ENCODE data around the gene GAST. TPM values are rescaled to one million over a fixed set of nuclear protein-coding genes. Genes with fewer than 3 reads are reported as not detected.
A peak's percentile ranks its signal among the peaks of the same experiment; 100 is the strongest.

Gene GAST, protein sequence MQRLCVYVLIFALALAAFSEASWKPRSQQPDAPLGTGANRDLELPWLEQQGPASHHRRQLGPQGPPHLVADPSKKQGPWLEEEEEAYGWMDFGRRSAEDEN
- total RNA-seq, result not detected

DNA sequence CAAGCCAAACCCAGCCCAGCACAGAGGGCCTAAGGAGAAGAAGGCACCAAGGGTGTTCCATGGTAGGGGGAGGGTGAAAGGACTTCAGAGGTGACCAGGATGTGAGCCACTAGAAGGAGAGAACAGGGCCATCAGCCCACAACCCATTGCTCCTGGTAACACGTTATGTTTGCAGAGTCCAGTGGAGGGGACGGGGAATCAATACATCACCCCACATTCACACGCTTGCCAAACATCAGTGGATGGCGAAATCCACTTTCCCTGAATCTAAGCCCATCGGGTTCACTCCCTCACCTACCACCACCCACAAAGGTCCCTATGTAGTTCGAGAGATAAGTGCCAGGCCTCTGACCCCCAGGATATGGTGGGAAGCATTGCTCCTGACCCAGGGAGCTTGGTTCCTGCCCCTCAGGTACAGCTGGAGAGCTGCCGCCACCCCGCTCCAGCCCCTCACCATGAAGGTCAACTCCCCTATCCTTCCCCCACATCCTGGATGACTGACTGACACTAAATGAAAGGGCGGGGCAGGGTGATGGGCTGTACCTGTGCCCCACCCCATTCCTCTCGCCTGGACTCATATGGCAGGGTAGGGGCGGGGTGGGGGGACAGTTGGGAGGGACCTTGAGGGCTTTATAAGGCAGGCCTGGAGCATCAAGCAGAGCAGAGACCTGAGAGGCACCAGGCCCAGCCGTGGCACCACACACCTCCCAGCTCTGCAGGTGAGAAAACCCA is at the start of gene GAST:
GAST (plus strand) TSS at position 663 of the 732 bp plus-strand sequence. CDS start 3,106 bp downstream, outside the sequence.
- Histone ChIP-seq H3K9me3 (ENCODE audit: control insufficient read depth in 3 of 3, low read length in 3 of 3) (no peaks in the 10 kb centered on the region), H3K9ac (ENCODE audit: low read depth in 1 of 3, low read length in 3 of 3) (no peak within 1 kb of the TSS), H3K27me3 (ENCODE audit: control insufficient read depth in 3 of 3, insufficient read depth in 3 of 3, low read length in 3 of 3) (peaks cover 0 to 3% (median 0%) of the 10 kb centered on the region in 3 donors), H3K36me3 (ENCODE audit: control insufficient read depth in 3 of 3, insufficient read depth in 3 of 3, low read length in 3 of 3) (no peaks in the 10 kb centered on the region), H3K4me1 (ENCODE audit: control insufficient read depth in 3 of 3, insufficient read depth in 3 of 3, low read length in 3 of 3) (no peaks in the 10 kb centered on the region), H3K4me3 (ENCODE audit: low read length in 3 of 3) (no peak within 1 kb of the TSS), H3K27ac (ENCODE audit: low read depth, low read length) (no peak within 1 kb of the TSS)

DNA sequence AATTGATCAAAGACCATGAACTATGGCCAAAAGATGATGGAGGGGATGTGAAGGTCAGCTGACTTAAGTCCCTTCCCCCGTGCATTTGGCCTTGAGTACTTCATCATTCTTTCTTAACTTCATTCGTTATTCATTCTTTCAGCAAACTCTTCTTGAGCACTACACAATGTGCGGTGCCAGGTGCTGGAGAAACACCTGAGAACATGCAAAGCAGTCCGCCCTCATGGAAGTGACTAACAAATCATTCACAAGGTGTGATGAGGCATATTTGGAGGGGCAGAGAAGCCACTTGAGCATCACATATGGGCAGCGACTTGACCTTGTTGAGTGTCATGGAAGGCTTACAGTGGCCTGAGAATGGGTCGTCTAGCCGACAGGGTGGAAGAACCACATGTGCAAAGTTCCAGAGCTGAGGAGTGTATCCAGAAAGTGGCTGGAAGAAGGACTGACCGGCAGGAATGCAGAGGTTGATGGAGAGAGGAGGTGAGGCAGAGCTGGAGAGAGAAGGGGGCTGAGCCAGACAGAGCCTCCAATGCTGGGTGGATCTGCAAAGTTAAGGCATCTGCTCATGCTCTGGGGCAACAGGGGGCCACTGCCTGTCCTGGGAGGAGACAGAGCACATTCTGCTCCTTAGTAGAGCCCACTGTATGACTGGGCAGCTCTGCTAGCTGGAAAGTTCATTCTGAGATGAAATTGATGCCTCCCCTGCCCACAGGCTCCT is 48.5 kb upstream of the GAST start:
- H3K36me3 ChIP-seq (ENCODE audit: control insufficient read depth in 3 of 3, insufficient read depth in 3 of 3, low read length in 3 of 3), result no peaks in the 10 kb centered on the region
- H3K4me1 ChIP-seq (ENCODE audit: control insufficient read depth in 3 of 3, insufficient read depth in 3 of 3, low read length in 3 of 3), result peaks cover 8 to 25% (median 18%) of the 10 kb centered on the region in 3 donors
- H3K9ac ChIP-seq (ENCODE audit: low read depth in 1 of 3, low read length in 3 of 3), result no peak overlapping the region
- no peaks in the 10 kb centered on the region for H3K27me3 ChIP-seq (ENCODE audit: control insufficient read depth in 3 of 3, insufficient read depth in 3 of 3, low read length in 3 of 3)
- H3K27ac ChIP-seq (ENCODE audit: low read depth, low read length), result no peak overlapping the region
- H3K9me3 ChIP-seq (ENCODE audit: control insufficient read depth in 3 of 3, low read length in 3 of 3), result no peaks in the 10 kb centered on the region
- no peak overlapping the region for H3K4me3 ChIP-seq (ENCODE audit: low read length in 3 of 3)

DNA sequence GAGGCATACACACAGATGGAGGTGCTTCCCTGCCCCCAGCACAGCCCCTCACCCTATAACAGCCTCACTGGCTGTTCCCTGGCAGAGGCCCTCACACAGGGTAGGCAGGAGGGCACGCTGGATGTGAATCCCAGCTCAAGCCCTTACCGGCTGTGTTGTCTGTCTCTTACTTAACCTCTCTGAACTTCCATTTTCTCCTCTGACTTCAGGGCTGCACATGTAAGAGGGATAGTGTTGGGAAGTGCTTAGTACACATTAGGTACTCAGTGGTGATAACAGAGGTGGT is 48.0 kb upstream of the GAST start:
- H3K9me3 ChIP-seq (ENCODE audit: control insufficient read depth in 3 of 3, low read length in 3 of 3), result no peaks in the 10 kb centered on the region
- no peaks in the 10 kb centered on the region for H3K36me3 ChIP-seq (ENCODE audit: control insufficient read depth in 3 of 3, insufficient read depth in 3 of 3, low read length in 3 of 3)

DNA sequence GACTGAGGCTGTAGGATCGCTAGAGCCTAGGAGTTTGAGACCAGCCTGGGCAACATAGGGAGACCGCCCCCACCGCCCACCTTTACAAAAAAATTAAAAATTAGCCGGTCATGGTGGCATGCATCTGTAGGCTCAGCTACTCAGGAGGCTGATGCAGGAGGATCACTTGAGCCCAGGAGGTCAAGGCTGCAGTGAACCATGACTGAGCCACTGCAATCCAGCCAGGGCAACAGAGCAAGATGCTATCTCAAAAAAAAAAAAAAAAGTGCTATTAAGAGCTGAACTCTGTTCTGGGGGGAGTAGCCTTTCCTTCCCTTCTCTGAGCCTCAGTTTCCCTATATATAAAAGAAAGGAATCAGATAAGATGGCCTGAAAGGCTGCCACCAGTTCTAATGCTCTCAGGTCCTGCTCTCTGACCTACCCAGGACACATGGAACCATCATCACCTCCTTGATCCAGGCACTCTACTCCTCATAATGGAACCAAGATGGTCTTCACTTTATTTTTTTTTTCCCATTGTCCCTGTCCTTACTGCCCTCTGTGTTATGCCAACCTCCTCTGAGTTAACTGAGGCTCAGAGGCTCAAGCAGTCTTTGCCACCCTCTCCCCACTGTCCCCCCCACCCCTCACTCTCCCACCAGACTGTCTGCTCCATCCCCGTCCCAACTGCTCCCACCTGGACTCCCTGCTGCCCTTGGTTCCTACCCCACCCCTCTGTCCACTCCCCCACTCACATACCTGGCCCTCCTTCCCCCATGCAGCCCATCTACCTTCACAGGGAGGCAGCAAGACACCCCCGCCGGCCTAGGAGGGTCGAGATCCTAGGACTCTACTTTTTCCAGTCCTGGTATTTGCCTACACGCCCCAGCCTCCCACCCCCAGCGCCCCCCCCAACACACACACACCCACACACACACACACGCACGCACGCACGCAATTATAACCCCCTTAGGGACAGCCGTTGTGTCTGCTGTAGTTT is 47.3 kb upstream of the GAST start:
- Histone ChIP-seq H3K4me3 (ENCODE audit: low read length in 3 of 3) (peak overlapping the region; percentile 64 to 85 (median 81)), H3K27ac (ENCODE audit: low read depth, low read length) (no peak overlapping the region), H3K36me3 (ENCODE audit: control insufficient read depth in 3 of 3, insufficient read depth in 3 of 3, low read length in 3 of 3) (no peaks in the 10 kb centered on the region), H3K9ac (ENCODE audit: low read depth in 1 of 3, low read length in 3 of 3) (peak overlapping the region; percentile 61 to 90 (median 67)), H3K4me1 (ENCODE audit: control insufficient read depth in 3 of 3, insufficient read depth in 3 of 3, low read length in 3 of 3) (peaks cover 8 to 25% (median 18%) of the 10 kb centered on the region in 3 donors), H3K9me3 (ENCODE audit: control insufficient read depth in 3 of 3, low read length in 3 of 3) (no peaks in the 10 kb centered on the region), H3K27me3 (ENCODE audit: control insufficient read depth in 3 of 3, insufficient read depth in 3 of 3, low read length in 3 of 3) (no peaks in the 10 kb centered on the region)

More for the DNA sequence above, 48.0 kb upstream of the GAST start:
- Histone ChIP-seq H3K9ac (ENCODE audit: low read depth in 1 of 3, low read length in 3 of 3) (no peak overlapping the region), H3K27me3 (ENCODE audit: control insufficient read depth in 3 of 3, insufficient read depth in 3 of 3, low read length in 3 of 3) (no peaks in the 10 kb centered on the region), H3K27ac (ENCODE audit: low read depth, low read length) (no peak overlapping the region), H3K4me3 (ENCODE audit: low read length in 3 of 3) (no peak overlapping the region), H3K4me1 (ENCODE audit: control insufficient read depth in 3 of 3, insufficient read depth in 3 of 3, low read length in 3 of 3) (peaks cover 8 to 25% (median 18%) of the 10 kb centered on the region in 3 donors)

DNA sequence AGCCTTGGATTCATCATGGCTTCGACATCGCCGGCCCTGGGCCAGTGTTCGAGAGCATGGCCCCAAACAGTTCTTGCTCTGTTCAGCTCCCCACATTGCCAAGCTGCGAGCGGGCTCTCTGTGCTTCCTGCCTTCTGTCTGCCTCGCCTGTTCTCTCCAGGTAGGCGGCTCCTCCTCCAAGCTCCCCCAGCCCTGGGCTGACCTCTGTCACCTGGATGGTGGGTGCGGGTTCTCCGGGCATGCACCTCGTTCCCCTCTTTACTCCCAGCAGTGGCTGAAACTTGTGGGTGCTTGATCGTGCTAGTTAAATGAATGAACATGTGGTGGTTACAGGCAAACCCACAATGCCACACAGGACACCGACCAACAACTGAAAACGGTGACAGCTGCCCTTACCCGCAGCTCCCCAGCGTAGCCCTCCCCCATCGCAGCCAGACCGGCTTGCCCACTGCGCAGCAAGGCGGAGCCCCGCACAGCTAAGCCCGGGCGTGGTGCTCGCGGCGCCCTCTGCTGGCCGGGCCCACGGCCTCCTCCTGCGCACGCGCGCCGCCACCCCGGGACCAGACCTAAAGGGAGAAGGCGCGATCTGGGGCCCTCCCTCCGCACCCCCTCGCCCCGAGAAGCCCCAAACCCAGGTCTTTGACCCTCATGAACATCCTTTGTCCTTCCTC is 46.4 kb upstream of the GAST start:
- peak overlapping the region; percentile 49 for H3K27ac ChIP-seq (ENCODE audit: low read depth, low read length)
- no peaks in the 10 kb centered on the region for H3K36me3 ChIP-seq (ENCODE audit: control insufficient read depth in 3 of 3, insufficient read depth in 3 of 3, low read length in 3 of 3)
- peak overlapping the region; percentile 64 to 85 (median 81) for H3K4me3 ChIP-seq (ENCODE audit: low read length in 3 of 3)
- H3K27me3 ChIP-seq (ENCODE audit: control insufficient read depth in 3 of 3, insufficient read depth in 3 of 3, low read length in 3 of 3), result no peaks in the 10 kb centered on the region
- H3K4me1 ChIP-seq (ENCODE audit: control insufficient read depth in 3 of 3, insufficient read depth in 3 of 3, low read length in 3 of 3), result peaks cover 8 to 19% (median 18%) of the 10 kb centered on the region in 3 donors
- H3K9me3 ChIP-seq (ENCODE audit: control insufficient read depth in 3 of 3, low read length in 3 of 3), result no peaks in the 10 kb centered on the region
- H3K9ac ChIP-seq (ENCODE audit: low read depth in 1 of 3, low read length in 3 of 3), result peak overlapping the region; percentile 61 to 90 (median 67)

DNA sequence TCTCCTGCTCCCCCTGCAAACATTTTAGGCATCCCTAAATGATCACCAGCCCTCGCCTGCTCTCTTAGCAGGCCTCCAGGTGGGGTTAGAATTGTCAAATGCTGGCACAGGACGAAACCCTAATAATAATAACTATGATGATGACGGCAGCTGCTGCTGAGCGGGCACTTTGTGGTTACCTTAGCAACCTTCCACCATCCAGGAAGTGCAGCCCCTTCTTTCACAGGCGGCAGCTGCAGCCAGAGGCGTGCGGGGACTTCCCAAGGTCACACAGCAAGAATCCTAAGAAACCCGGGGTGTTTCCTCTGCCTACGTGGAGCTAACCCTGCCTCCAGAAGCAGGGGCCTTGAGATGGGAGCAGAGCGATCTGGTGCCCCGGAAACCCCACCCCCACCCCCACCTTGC is 45.9 kb upstream of the GAST start:
- Histone ChIP-seq H3K4me1 (ENCODE audit: control insufficient read depth in 3 of 3, insufficient read depth in 3 of 3, low read length in 3 of 3) (peaks cover 8 to 19% (median 18%) of the 10 kb centered on the region in 3 donors), H3K9ac (ENCODE audit: low read depth in 1 of 3, low read length in 3 of 3) (peak overlapping the region; percentile 61 to 90 (median 67)), H3K27ac (ENCODE audit: low read depth, low read length) (peak overlapping the region; percentile 49), H3K4me3 (ENCODE audit: low read length in 3 of 3) (peak overlapping the region; percentile 64 to 85 (median 81)), H3K9me3 (ENCODE audit: control insufficient read depth in 3 of 3, low read length in 3 of 3) (no peaks in the 10 kb centered on the region), H3K27me3 (ENCODE audit: control insufficient read depth in 3 of 3, insufficient read depth in 3 of 3, low read length in 3 of 3) (no peaks in the 10 kb centered on the region), H3K36me3 (ENCODE audit: control insufficient read depth in 3 of 3, insufficient read depth in 3 of 3, low read length in 3 of 3) (no peaks in the 10 kb centered on the region)

DNA sequence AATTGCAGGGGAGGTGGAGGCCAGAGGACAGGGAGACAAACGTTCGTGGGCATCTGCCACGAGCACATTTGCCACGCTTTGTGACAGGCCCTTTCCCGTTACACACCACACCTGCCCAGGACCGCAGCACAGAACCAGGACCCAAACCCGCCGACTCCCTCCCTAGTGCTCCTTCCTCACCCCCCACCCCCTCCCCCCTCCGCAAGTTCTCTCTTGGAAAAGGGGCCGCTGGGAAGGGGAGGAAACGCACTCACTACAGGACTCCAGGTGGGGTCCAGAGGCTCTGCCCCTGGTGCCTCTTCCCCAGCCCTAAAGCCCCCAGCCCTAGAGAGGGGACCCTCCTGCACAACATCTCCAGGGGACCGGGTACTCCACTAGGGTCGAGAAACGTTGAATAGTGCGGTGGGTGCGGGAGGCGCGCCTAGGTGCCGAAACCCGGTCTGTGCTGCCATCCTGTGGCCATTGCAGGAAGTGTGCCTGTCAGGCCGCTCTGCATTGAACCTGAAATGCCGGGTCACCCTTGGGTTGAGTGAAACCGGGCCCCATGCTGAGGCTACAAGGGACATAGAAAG is 45.3 kb upstream of the GAST start:
- no peaks in the 10 kb centered on the region for H3K36me3 ChIP-seq (ENCODE audit: control insufficient read depth in 3 of 3, insufficient read depth in 3 of 3, low read length in 3 of 3)
- peak overlapping the region; percentile 61 to 76 (median 61) for H3K9ac ChIP-seq (ENCODE audit: low read depth in 1 of 3, low read length in 3 of 3)
- peaks cover 8 to 19% (median 18%) of the 10 kb centered on the region in 3 donors for H3K4me1 ChIP-seq (ENCODE audit: control insufficient read depth in 3 of 3, insufficient read depth in 3 of 3, low read length in 3 of 3)
- no peaks in the 10 kb centered on the region for H3K9me3 ChIP-seq (ENCODE audit: control insufficient read depth in 3 of 3, low read length in 3 of 3)
- H3K27me3 ChIP-seq (ENCODE audit: control insufficient read depth in 3 of 3, insufficient read depth in 3 of 3, low read length in 3 of 3), result no peaks in the 10 kb centered on the region
- H3K4me3 ChIP-seq (ENCODE audit: low read length in 3 of 3), result peak overlapping the region; percentile 64 to 85 (median 81)
- peak overlapping the region; percentile 49 for H3K27ac ChIP-seq (ENCODE audit: low read depth, low read length)

DNA sequence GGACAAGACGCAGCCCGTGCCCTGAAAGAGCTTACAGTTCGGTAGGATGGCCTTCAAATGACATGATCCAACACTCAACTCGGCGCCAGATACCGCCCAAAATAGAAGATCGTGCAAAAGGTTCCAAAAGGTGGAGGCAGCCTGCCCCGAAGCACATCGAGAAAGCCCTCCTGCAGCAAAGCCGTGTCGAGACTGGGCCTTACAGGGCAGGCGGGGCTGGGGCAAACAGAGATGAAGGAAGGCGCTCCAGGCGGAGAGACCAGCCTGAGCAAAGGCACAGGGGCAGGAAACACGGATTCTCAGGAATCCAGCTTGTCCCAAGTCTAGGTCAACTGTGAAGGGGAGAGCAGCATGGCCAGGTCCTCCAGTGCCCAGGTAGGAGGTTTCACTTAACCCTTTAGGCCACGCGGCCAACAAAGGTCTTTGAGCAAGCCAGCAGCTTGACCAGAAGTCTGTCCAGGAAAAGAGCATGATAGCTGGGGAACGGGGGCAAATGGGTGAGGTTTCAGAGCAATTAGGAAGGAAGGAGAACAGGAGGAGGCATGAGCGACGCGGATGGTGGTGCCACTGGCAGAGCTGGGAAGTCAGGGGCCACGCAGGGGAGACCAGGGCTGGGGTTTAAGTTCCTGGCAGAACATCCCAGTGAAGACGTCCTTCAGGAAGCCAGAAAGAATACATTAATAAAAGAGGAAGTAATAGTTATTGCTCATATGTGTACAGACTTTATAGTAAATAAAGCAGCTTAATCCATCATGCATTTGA is 44.7 kb upstream of the GAST start:
- H3K4me1 ChIP-seq (ENCODE audit: control insufficient read depth in 3 of 3, insufficient read depth in 3 of 3, low read length in 3 of 3), result peaks cover 8 to 19% (median 18%) of the 10 kb centered on the region in 3 donors
- H3K27me3 ChIP-seq (ENCODE audit: control insufficient read depth in 3 of 3, insufficient read depth in 3 of 3, low read length in 3 of 3), result no peaks in the 10 kb centered on the region
- H3K4me3 ChIP-seq (ENCODE audit: low read length in 3 of 3), result peak overlapping the region in 2 of 3 donors; percentile 64 to 81
- peak overlapping the region; percentile 61 to 76 (median 61) for H3K9ac ChIP-seq (ENCODE audit: low read depth in 1 of 3, low read length in 3 of 3)
- H3K9me3 ChIP-seq (ENCODE audit: control insufficient read depth in 3 of 3, low read length in 3 of 3), result no peaks in the 10 kb centered on the region
- peak overlapping the region; percentile 49 for H3K27ac ChIP-seq (ENCODE audit: low read depth, low read length)
- no peaks in the 10 kb centered on the region for H3K36me3 ChIP-seq (ENCODE audit: control insufficient read depth in 3 of 3, insufficient read depth in 3 of 3, low read length in 3 of 3)

All from skeletal muscle tissue (tissue), 4 donors.